HCT116 (cell line): Measurements from ENCODE around the gene EZH1. TPM values are rescaled to one million over a fixed set of nuclear protein-coding genes. Genes with fewer than 3 reads are reported as not detected.

Experiments used
- ATAC-seq: fragments of 200-7000 bp; cut with Tn5 transposase; 2 replicates; pipeline ENCODE4 v1.9.1; 2020; ENCODE audit warnings: mild to moderate bottlenecking, moderate library complexity
- BruUV-seq: library from RNA; stranded (reverse); fragments of 400-500 nt; replicated peaks from 2 replicates; lab custom pipeline; 2021; lab: Mats Ljungman, UMichigan
- CTCF ChIA-PET: fragments of 300-600 bp; sonication (Branson Sonifier 250); formaldehyde crosslinking; loops from one replicate; lab custom pipeline; 2021; ENCODE audit warnings: antibody characterized with exemption; lab: Charles Lee
- POLR2A ChIA-PET: fragments of 300-600, 350-600 bp; sonication (Branson Sonifier 250); formaldehyde crosslinking; loops from one replicate; lab custom pipeline; 2021; ENCODE audit warnings: antibody characterized with exemption; lab: Charles Lee
- RAD21 ChIA-PET, 2 experiments: fragments of 300-600 bp; sonication (Branson Sonifier 250); formaldehyde crosslinking; loops; one replicate each; lab custom pipeline; 2023; ENCODE audit warnings: low total read pairs in 2 of 2; ENCODE audit not compliant: uncharacterized antibody in 2 of 2, unreplicated experiment in 2 of 2, low non-redundant PET in 1 of 2; lab: Charles Lee
- DNase-seq: peaks from one replicate; pipeline ENCODE4 v3.0.0-alpha.2; 2010; ENCODE audit warnings: low read depth, low spot score
- H2AFZ ChIP-seq: fragments of 200-600 bp; shearing (Covaris generic), sonication (generic); 2 replicates; pipeline ENCODE4 v1.6.1; 2017; ENCODE audit warnings: low read depth, mixed run types, mixed read lengths, antibody characterized with exemption, low read length; ENCODE audit not compliant: poor library complexity, severe bottlenecking
- H3K27ac ChIP-seq: 2 replicates; pipeline ENCODE4 v1.5.1; 2012; ENCODE audit warnings: low read depth, low read length
- H3K27me3 ChIP-seq: fragments of 200-600 bp; sonication (generic); 2 replicates; pipeline ENCODE4 v1.6.1; 2016; ENCODE audit warnings: mixed run types, low read length, mixed read lengths; ENCODE audit not compliant: insufficient read depth
- H3K36me3 ChIP-seq, 2 experiments: fragments of 200-500 bp in 1 of 2; fragments of 200-600 bp in 1 of 2; sonication (Bioruptor generic) in 1 of 2; sonication (generic) in 1 of 2; 2 replicates each; pipeline versions ENCODE4 v1.5.1 to v1.6.1; 2014 to 2016; ENCODE audit warnings: low read length in 2 of 2, inconsistent platforms in 1 of 2, mixed read lengths in 1 of 2, mixed run types in 1 of 2; ENCODE audit not compliant: insufficient read depth in 2 of 2, control insufficient read depth in 1 of 2
- H3K4me1 ChIP-seq, 2 experiments: fragments of 200-600 bp in 1 of 2; sonication (generic) in 1 of 2; 2 replicates each; pipeline versions ENCODE4 v1.5.1 to v1.6.1; 2012 to 2017; ENCODE audit warnings: low read length in 2 of 2, inconsistent platforms in 1 of 2, mild to moderate bottlenecking in 1 of 2, mixed read lengths in 1 of 2, mixed run types in 1 of 2, moderate library complexity in 1 of 2; ENCODE audit not compliant: insufficient read depth in 2 of 2, control insufficient read depth in 1 of 2
- H3K4me2 ChIP-seq: fragments of 200-600 bp; sonication (generic); 2 replicates; pipeline ENCODE4 v1.6.1; 2017; ENCODE audit warnings: mixed run types, low read length, mixed read lengths
- H3K4me3 ChIP-seq, 2 experiments: fragments of 200-600 bp in 1 of 2; sonication (generic) in 1 of 2; replicated peaks in 1 of 2; 2 replicates each; pipeline ENCODE4 v1.5.1; 2011 to 2016; ENCODE audit warnings: low read length in 2 of 2, control low read depth in 1 of 2, low read depth in 1 of 2, mild to moderate bottlenecking in 1 of 2, mixed read lengths in 1 of 2, mixed run types in 1 of 2
- H3K79me2 ChIP-seq: fragments of 200-600 bp; sonication (generic); 2 replicates; pipeline ENCODE4 v1.6.1; 2017; ENCODE audit warnings: mild to moderate bottlenecking, mixed run types, low read length, moderate library complexity, mixed read lengths; ENCODE audit not compliant: insufficient read depth
- H3K9ac ChIP-seq: fragments of 200-600 bp; sonication (generic); 2 replicates; pipeline ENCODE4 v1.6.1; 2016; ENCODE audit warnings: low read length, mixed read lengths
- H3K9me2 ChIP-seq: fragments of 200-600 bp; sonication (generic), shearing (Covaris generic); 2 replicates; pipeline ENCODE4 v1.6.1; 2017; ENCODE audit warnings: mixed run types, mild to moderate bottlenecking, moderate library complexity; ENCODE audit not compliant: insufficient read depth
- H3K9me3 ChIP-seq, 2 experiments: fragments of 200-500 bp in 1 of 2; fragments of 200-600 bp in 1 of 2; sonication (Bioruptor generic) in 1 of 2; sonication (generic) in 1 of 2; 2 replicates each; pipeline ENCODE4 v1.6.1; 2014 to 2017; ENCODE audit warnings: low read length in 2 of 2, mixed read lengths in 2 of 2, inconsistent platforms in 1 of 2, low read depth in 1 of 2, mild to moderate bottlenecking in 1 of 2, mixed run types in 1 of 2, moderate library complexity in 1 of 2; ENCODE audit not compliant: control insufficient read depth in 1 of 2, insufficient read depth in 1 of 2
- H4K20me1 ChIP-seq: fragments of 200-600 bp; sonication (generic), shearing (Covaris generic); 2 replicates; pipeline ENCODE4 v1.6.1; 2017; ENCODE audit warnings: mixed run types, mild to moderate bottlenecking, moderate library complexity; ENCODE audit not compliant: insufficient read depth
- CBX3 ChIP-seq: IDR thresholded peaks from 2 replicates; pipeline ENCODE4 v1.6.1; 2012; ENCODE audit warnings: low read depth
- CEBPB ChIP-seq: IDR thresholded peaks from 2 replicates; pipeline ENCODE4 v1.6.1; 2012; ENCODE audit warnings: low read depth
- ELF1 ChIP-seq: IDR thresholded peaks from 2 replicates; pipeline ENCODE4 v1.6.1; 2012; ENCODE audit warnings: low read depth, borderline replicate concordance
- EZH2phosphoT487 ChIP-seq: fragments of 200-600 bp; IDR thresholded peaks from 2 replicates; pipeline ENCODE4 v1.6.1; 2018; ENCODE audit warnings: antibody characterized with exemption, borderline replicate concordance
- POLR2A ChIP-seq: IDR thresholded peaks from 2 replicates; pipeline ENCODE4 v1.7.0; 2011; ENCODE audit warnings: borderline replicate concordance; ENCODE audit not compliant: insufficient read depth, insufficient read length; ENCODE audit errors: extremely low read depth
- POLR2AphosphoS5 ChIP-seq: IDR thresholded peaks from 2 replicates; pipeline ENCODE4 v1.6.1; 2011; ENCODE audit warnings: mild to moderate bottlenecking, low read depth, low read length, moderate library complexity
- RAD21 ChIP-seq: IDR thresholded peaks from 2 replicates; pipeline ENCODE4 v1.6.1; 2012; ENCODE audit warnings: low read depth, mild to moderate bottlenecking
- SIN3A ChIP-seq: IDR thresholded peaks from 2 replicates; pipeline ENCODE4 v1.6.1; 2012; ENCODE audit warnings: low read depth
- SP1 ChIP-seq: IDR thresholded peaks from 2 replicates; pipeline ENCODE4 v1.6.1; 2012; ENCODE audit warnings: low read depth
- SRF ChIP-seq: IDR thresholded peaks from 2 replicates; pipeline ENCODE4 v1.6.1; 2012; ENCODE audit warnings: low read depth
- TCF7L2 ChIP-seq: IDR thresholded peaks from 2 replicates; pipeline ENCODE4 v1.7.0; 2011; ENCODE audit warnings: borderline replicate concordance, inconsistent platforms; ENCODE audit not compliant: insufficient read depth, insufficient read length; ENCODE audit errors: extremely low read depth
- YY1 ChIP-seq: IDR thresholded peaks from 2 replicates; pipeline ENCODE4 v1.6.1; 2011; ENCODE audit warnings: low read length, low read depth, moderate library complexity, mild to moderate bottlenecking; ENCODE audit not compliant: insufficient replicate concordance; ENCODE audit errors: extremely low read depth
- ZFX ChIP-seq: fragments of 450-650 bp; IDR thresholded peaks from 2 replicates; pipeline ENCODE4 v1.6.1; 2017
- intact Hi-C: fragments of 100-400 bp; cut with micrococcal nuclease; formaldehyde crosslinking; loops from 2 replicates; pipeline ENCODE4 v1.10.0; 2022
- total RNA-seq: library from RNA; stranded (reverse); gene quantifications from one replicate; pipeline ENCODE4 v1.2.1, GENCODE V29; 2021; ENCODE audit not compliant: unreplicated experiment
- TF ChIP-seq, protein P1 (sequence below), 3 experiments: fragments of 200-600 bp in 1 of 3; sonication (generic) in 1 of 3; IDR thresholded peaks in 2 of 3; conservative IDR thresholded peaks in 1 of 3; 2 replicates each; pipeline ENCODE4 v1.5.1; 2012 to 2017; ENCODE audit warnings: low read depth in 2 of 3, low read length in 2 of 3, antibody characterized with exemption in 1 of 3, borderline replicate concordance in 1 of 3, control low read depth in 1 of 3, mild to moderate bottlenecking in 1 of 3, mixed read lengths in 1 of 3, mixed run types in 1 of 3, moderate library complexity in 1 of 3; ENCODE audit not compliant: insufficient read depth in 1 of 3
- TF ChIP-seq, protein P2 (sequence below): IDR thresholded peaks from 2 replicates; pipeline ENCODE4 v1.6.1; 2012; ENCODE audit warnings: low read depth
- TF ChIP-seq, protein P3 (sequence below): IDR thresholded peaks from 2 replicates; pipeline ENCODE4 v1.6.1; 2011; ENCODE audit warnings: mild to moderate bottlenecking, low read length, moderate library complexity; ENCODE audit not compliant: insufficient replicate concordance; ENCODE audit errors: extremely low read depth
- TF ChIP-seq, protein P4 (sequence below): IDR thresholded peaks from 2 replicates; pipeline ENCODE4 v1.6.1; 2012

The EZH1 gene
- total RNA-seq, 1 experiment from 2014 or later: 29.3 TPM

DNA sequence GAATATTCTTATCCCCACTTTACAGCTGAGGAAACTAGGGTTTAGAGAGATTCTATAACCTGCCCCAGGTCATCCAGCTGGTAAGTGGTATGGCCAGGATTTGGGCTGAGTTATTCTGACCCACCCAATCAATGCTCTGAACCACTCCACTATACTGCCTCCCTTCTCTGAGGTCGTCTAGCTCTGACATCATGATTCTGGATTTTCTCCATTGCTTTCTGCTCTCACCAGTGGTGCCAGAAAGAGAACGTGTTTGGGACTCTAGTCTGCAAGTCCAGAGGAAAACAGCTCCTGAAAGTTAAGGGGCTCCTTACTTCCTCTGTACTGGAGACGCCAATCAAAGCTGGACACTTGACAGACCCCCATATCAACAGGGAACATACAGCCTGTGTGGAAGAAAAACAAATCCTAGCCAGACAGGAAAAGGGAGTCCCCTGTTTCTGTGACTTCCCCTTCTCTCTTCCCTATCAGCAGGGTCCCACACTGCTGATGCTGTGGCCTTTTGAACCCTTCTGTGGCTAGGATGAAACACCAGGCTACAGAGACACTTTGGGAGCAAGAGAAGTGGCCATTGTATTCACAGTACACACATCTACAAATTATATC lies 6.0 kb upstream of the EZH1 start:
- no TSS peak for BruUV-seq
- no peak overlapping the region for H3K4me2 ChIP-seq
- no peaks in the 10 kb centered on the region for H4K20me1 ChIP-seq
- H3K9me3 ChIP-seq: no peaks in the 10 kb centered on the region
- DNase-seq: no peak
- H3K79me2 ChIP-seq: no peaks in the 10 kb centered on the region
- no peak overlapping the region for H2AFZ ChIP-seq
- TF ChIP-seq SRF (no peak), SIN3A (no peak), TCF7L2 (no peak), POLR2AphosphoS5 (no peak), RAD21 (no peak), ELF1 (no peak), ZFX (no peak), EZH2phosphoT487 (no peak), CEBPB (no peak), CBX3 (no peak), SP1 (no peak), YY1 (no peak), POLR2A (no peak)
- TF ChIP-seq, protein P1, sequence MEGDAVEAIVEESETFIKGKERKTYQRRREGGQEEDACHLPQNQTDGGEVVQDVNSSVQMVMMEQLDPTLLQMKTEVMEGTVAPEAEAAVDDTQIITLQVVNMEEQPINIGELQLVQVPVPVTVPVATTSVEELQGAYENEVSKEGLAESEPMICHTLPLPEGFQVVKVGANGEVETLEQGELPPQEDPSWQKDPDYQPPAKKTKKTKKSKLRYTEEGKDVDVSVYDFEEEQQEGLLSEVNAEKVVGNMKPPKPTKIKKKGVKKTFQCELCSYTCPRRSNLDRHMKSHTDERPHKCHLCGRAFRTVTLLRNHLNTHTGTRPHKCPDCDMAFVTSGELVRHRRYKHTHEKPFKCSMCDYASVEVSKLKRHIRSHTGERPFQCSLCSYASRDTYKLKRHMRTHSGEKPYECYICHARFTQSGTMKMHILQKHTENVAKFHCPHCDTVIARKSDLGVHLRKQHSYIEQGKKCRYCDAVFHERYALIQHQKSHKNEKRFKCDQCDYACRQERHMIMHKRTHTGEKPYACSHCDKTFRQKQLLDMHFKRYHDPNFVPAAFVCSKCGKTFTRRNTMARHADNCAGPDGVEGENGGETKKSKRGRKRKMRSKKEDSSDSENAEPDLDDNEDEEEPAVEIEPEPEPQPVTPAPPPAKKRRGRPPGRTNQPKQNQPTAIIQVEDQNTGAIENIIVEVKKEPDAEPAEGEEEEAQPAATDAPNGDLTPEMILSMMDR (IDR thresholded peaks at IDR 0.05 in 2 of 3, conservative IDR thresholded peaks at IDR 0.05 in 1 of 3; ENCODE audit: borderline replicate concordance in 1 of 3, insufficient read depth in 1 of 3, low read depth in 2 of 3, low read length in 2 of 3): no peak
- TF ChIP-seq, protein P2, sequence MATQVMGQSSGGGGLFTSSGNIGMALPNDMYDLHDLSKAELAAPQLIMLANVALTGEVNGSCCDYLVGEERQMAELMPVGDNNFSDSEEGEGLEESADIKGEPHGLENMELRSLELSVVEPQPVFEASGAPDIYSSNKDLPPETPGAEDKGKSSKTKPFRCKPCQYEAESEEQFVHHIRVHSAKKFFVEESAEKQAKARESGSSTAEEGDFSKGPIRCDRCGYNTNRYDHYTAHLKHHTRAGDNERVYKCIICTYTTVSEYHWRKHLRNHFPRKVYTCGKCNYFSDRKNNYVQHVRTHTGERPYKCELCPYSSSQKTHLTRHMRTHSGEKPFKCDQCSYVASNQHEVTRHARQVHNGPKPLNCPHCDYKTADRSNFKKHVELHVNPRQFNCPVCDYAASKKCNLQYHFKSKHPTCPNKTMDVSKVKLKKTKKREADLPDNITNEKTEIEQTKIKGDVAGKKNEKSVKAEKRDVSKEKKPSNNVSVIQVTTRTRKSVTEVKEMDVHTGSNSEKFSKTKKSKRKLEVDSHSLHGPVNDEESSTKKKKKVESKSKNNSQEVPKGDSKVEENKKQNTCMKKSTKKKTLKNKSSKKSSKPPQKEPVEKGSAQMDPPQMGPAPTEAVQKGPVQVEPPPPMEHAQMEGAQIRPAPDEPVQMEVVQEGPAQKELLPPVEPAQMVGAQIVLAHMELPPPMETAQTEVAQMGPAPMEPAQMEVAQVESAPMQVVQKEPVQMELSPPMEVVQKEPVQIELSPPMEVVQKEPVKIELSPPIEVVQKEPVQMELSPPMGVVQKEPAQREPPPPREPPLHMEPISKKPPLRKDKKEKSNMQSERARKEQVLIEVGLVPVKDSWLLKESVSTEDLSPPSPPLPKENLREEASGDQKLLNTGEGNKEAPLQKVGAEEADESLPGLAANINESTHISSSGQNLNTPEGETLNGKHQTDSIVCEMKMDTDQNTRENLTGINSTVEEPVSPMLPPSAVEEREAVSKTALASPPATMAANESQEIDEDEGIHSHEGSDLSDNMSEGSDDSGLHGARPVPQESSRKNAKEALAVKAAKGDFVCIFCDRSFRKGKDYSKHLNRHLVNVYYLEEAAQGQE: no peak
- TF ChIP-seq, protein P3, sequence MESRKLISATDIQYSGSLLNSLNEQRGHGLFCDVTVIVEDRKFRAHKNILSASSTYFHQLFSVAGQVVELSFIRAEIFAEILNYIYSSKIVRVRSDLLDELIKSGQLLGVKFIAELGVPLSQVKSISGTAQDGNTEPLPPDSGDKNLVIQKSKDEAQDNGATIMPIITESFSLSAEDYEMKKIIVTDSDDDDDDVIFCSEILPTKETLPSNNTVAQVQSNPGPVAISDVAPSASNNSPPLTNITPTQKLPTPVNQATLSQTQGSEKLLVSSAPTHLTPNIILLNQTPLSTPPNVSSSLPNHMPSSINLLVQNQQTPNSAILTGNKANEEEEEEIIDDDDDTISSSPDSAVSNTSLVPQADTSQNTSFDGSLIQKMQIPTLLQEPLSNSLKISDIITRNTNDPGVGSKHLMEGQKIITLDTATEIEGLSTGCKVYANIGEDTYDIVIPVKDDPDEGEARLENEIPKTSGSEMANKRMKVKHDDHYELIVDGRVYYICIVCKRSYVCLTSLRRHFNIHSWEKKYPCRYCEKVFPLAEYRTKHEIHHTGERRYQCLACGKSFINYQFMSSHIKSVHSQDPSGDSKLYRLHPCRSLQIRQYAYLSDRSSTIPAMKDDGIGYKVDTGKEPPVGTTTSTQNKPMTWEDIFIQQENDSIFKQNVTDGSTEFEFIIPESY: no peak
- TF ChIP-seq, protein P4, sequence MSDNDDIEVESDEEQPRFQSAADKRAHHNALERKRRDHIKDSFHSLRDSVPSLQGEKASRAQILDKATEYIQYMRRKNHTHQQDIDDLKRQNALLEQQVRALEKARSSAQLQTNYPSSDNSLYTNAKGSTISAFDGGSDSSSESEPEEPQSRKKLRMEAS: no peak
- CTCF ChIA-PET: interaction anchor here (1.7 to 3.1 kb wide), 2 partner anchors 9 to 13 kb away, joined by 4 to 24 read pairs; no protein-coding TSS in a partner anchor
- RAD21 ChIA-PET: no interaction called here
- no peak overlapping the region for H3K27ac ChIP-seq
- intact Hi-C loops: no loop called here
- H3K4me1 ChIP-seq: no peaks in the 10 kb centered on the region
- H3K36me3 ChIP-seq: no peaks in the 10 kb centered on the region
- no peak overlapping the region for H3K4me3 ChIP-seq
- no peaks in the 10 kb centered on the region for H3K27me3 ChIP-seq
- no peaks in the 10 kb centered on the region for H3K9me2 ChIP-seq
- POLR2A ChIA-PET: no interaction called here
- ATAC-seq: no peak
- H3K9ac ChIP-seq: no peak overlapping the region
